IPS DF 19.7 (cell line): ENCODE measurements around the gene REXO1.

Source experiments
- DNase-seq: peaks from one replicate; pipeline ENCODE4 v3.0.0-alpha.2; 2013; ENCODE audit warnings: low read depth, low spot score

Gene REXO1

DNA sequence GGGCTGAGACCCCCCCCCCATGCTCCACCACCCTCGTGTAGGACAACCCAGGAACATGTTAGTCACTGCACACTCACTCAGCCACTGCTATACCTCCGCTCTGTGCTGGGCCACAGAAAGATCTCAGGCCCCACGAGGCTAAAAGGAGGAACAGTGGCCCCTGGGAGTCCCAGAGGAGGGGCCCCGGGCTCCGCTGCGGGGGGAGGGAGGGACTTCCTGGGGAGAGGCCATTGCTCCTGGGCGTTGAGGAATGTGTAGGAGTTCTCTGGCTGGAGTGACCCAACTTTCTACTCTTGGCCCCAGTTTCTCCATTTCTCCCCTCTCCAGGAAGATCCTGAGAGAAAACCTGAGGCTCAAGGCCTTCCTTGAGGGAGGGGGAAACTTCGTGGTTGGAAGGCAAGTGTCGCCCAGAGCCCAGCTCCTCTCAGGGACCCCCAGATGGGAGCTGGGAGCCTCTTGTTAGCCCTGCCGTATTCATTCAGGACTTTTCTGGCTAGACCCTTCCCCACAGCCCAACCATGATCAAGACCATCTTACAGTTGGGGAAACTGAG is 81.4 kb downstream of the REXO1 start:
- DNase-seq: no peak

DNA sequence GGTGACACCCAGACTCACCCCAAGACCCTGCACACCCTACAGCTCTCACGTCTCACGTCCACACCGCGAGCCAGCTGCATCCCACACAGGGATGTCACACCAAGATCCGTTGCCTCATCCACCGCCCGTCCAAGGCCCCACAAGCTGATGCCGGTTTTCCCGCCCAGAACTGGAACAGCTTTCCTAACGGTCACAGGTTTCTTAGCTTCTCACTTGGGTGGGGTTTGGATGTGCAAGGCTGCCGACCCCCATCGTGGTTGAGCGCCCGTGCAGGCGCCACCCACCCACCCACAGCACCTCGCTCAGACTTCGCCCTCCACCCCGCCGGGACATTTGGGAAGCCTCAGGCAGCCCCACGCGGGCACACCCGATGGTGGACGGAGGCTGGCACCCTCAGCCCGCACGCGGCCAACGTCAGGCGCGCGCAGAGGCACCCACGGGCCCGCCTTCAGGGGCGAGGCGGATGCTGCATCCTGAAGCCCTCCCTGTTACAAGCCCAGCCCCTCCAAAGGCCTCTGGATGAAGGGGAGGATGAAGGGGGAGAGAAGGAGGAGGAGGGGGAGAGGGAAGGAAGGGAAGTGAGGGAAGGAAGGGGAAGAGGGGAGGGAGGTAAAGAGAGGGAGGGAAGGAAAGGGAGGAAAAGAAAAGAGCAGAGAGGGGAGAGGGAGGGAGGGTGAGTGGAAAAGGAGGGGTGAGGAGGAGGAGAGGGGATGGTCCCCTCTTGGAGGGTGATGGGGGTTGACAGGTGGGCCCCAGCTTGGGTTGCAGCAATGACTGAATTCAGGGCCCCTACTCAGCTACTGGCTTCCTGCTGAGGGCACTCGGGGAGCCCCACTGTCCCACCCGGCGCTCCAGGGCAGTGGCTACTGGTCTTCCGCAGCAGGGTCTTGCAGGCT is 82.1 kb downstream of the REXO1 start:
- no peak for DNase-seq
